ENCODE results near the gene ZNF3.

ZNF3 gene

GRCh38 chr7:100100420-100101015 is 19.0 kb upstream of the ZNF3 start:
- in situ Hi-C loops (cut with MboI; ENCODE audit: low pct_unique_long_range_greater_than_20kb, low sequenced_read_pairs, unreplicated experiment), result no loop called here
- no peak for TF ChIP-seq CTCF (IDR thresholded peaks at IDR 0.05; ENCODE audit: extremely low read depth, insufficient read depth, missing control alignments)
- peak; percentile 95 for DNase-seq (ENCODE audit: low spot score)

DNA sequence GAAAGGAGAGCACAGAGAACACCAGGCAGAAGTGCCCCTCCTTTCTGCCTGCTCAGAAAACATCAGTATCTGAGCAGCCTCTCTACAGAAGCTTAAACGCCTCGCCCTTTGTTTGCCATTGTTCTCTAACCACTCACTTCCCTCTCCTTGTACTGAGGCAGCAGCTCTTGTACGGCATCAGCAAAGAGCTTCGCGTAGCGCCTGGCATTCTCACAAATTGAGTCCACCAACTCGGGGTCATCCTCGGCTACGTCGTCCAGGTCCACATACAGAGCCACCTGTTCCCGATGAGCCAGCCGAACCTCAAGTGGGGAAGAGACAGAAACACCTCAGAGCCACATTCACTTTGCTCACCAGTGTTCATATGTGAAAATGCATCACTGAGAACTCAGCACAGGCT is 17.9 kb upstream of the ZNF3 start:
- DNase-seq (ENCODE audit: low spot score), result no peak
- in situ Hi-C loops (cut with MboI; ENCODE audit: low pct_unique_long_range_greater_than_20kb, low sequenced_read_pairs, unreplicated experiment), result no loop called here

DNA sequence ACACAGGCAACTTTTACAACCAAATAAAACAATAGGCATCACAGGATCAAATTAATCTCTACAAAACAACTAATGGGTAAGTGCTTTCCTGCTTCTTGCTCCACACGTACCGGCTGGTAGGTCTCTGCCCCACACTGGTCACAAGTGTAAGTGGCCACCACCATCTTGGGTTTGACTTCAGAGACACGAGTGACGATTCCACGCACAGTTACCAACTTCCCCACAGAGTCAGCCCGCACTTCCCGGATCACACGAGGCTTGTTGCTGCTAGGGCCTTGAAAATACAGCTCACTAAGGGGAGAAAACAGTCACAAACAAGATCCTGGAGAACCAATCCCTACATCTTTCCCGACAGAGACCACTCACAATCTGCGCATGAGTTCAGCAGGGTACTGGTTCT is 17.4 kb upstream of the ZNF3 start:
- in situ Hi-C loops (cut with MboI; ENCODE audit: low pct_unique_long_range_greater_than_20kb, low sequenced_read_pairs, unreplicated experiment), result no loop called here
- no peak for DNase-seq (ENCODE audit: low spot score)
- TF ChIP-seq CTCF (IDR thresholded peaks at IDR 0.05; ENCODE audit: extremely low read depth, insufficient read depth, missing control alignments), result no peak

More for the DNA sequence above, 17.9 kb upstream of the ZNF3 start:
- TF ChIP-seq CTCF (IDR thresholded peaks at IDR 0.05; ENCODE audit: extremely low read depth, insufficient read depth, missing control alignments), result no peak

DNA sequence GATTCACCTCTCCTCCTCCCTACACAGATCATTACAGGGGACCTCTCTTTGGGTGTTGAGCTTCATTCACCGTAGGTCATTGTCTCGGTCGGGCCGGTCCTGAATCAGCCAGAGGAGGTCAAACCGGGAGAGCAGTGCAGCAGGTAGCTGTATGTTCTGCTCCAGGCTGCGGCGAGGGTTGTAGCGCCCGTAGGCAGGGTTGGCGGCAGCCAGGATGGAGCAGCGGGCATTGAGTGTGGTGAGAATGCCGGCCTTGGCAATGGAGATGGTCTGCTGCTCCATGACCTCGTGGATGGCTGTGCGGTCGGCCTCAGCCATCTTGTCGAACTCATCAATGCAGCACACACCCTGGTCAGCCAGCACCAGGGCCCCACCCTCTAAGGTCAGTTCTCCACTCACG is 14.2 kb upstream of the ZNF3 start:
- DNase-seq (ENCODE audit: low spot score), result no peak
- TF ChIP-seq CTCF (IDR thresholded peaks at IDR 0.05; ENCODE audit: extremely low read depth, insufficient read depth, missing control alignments), result no peak
- in situ Hi-C loops (cut with MboI; ENCODE audit: low pct_unique_long_range_greater_than_20kb, low sequenced_read_pairs, unreplicated experiment), result no loop called here

GRCh38 chr7:100095289-100095688 is 13.8 kb upstream of the ZNF3 start:
- in situ Hi-C loops (cut with MboI; ENCODE audit: low pct_unique_long_range_greater_than_20kb, low sequenced_read_pairs, unreplicated experiment), result no loop called here
- no peak for TF ChIP-seq CTCF (IDR thresholded peaks at IDR 0.05; ENCODE audit: extremely low read depth, insufficient read depth, missing control alignments)
- no peak for DNase-seq (ENCODE audit: low spot score)

DNA sequence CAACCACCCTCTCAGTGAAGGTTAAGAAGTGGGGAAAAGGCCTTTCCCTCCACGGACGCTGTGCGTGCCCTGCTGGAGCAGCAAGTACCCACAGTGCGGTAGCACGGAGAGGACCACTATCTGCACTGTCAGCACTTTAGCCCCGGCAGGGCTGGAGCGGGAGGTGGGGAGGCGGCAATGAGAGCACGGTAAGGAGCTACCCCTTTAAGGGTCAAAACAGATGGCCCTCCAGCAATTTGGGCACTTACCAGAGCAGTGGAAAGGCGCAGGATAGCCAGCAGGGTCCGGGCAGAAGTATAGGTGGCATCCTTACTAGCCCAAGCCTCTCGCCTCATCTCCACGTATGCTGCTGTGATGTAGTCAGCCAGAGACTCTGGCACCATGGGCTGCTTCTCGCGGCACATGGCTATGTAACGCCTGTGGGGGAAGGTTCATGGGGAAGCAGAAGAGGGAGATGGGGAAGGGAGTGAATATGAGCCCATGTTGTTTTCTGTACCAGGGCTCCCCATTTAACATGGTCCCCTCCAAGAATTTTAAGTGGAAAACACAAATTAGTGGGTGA is 12.5 kb upstream of the ZNF3 start:
- in situ Hi-C loops (cut with MboI; ENCODE audit: low pct_unique_long_range_greater_than_20kb, low sequenced_read_pairs, unreplicated experiment), result no loop called here
- no peak for DNase-seq (ENCODE audit: low spot score)
- TF ChIP-seq CTCF (IDR thresholded peaks at IDR 0.05; ENCODE audit: extremely low read depth, insufficient read depth, missing control alignments), result no peak

Measured in GM13977 (cell line).